Measurements from ENCODE around the gene TPRG1L.
"Not testable (repeated sequence)": the region's sequence is repeated elsewhere in the genome, so short reads cannot be mapped to it uniquely, and the experiment has no call there.

TPRG1L gene

DNA sequence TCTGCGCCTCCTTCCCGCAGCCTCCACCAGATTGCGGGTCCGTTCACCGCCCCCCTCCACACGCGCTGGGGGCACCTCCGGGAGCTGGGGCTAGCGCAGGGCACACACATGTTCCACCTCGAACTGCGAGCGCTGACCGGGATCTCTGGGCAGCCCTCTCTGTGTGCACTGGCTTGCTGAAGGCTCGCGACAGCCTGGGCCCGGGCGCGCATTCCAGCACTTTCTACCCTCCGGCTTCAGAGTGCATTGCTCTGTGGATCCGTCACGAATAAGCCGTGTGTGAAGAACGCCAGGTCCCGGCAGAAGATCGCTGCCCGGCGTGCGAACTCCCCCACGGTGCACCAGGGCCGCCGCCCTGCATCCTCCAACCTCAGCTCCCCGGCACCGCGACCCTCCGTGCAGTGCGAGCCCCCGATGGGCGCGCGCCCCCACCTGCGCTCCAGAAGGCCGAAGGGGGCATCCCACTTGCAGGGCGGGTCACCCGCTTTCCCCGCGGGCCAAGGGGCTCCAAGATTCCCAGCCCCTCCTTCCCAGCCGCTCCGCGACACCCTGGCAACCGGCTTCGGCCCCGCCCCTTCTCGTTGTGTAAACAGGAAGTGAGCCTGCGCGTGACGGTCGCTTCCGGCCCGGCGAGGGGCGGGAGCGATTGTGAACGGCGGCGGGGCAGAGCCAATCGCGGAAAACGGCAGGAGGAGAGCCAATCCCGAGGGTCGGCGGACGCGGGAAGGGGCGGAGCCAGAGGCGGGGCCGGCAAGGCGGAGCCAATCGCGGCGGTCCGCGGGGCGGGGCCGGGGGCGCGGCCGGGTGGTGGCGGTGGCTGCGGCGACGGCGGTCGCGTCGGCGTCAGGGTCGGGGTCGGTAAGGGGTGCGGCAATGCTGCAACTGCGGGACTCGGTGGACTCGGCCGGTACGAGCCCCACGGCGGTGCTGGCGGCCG lies at the start of gene TPRG1L:
Gene TPRG1L (plus strand): TSS at position 816 of the 937 bp plus-strand sequence. CDS start 58 bp downstream, at position 874.
- DNase-seq (ENCODE audit: low read depth): peak; percentile 96

DNA sequence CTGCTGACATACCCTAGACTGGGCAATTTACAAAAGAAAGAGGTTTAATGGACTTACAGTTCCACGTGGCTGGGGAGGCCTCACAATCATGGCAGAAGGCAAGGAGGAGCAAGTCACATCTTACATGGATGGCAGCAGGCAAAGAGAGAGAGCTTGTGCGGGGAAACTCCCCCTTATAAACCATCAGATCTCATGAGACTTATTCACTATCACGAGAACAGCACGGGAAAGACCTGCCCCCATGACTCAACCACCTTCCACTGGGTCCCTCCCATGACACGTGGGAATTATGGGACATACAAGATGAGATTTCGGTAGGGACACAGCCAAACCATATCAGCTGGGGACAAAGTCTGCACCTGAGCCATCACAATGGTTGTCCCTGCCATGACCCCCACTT lies 49.3 kb upstream of the TPRG1L start:
- DNase-seq (ENCODE audit: low read depth): not testable (repeated sequence)

DNA sequence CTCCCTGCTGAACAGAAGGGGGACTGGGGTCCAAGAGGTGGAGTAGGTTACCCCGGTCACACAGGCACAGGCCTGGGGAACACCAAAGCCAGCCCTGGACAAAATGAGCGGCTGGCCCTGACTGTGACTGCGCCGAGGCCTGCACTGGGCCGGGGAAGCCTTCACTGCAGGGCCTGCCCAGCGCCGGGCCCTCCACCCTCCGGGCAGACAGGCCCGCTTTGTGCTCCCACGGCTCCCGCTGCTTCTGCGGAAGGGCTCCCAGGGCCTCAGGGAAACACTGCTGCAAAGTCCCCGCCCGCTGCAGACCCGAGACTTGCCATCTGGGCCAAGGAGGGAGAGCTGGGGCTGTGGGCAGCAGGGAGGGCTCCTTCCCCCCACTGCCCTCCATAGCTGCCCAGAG lies 48.8 kb upstream of the TPRG1L start:
- no peak for DNase-seq (ENCODE audit: low read depth)

DNA sequence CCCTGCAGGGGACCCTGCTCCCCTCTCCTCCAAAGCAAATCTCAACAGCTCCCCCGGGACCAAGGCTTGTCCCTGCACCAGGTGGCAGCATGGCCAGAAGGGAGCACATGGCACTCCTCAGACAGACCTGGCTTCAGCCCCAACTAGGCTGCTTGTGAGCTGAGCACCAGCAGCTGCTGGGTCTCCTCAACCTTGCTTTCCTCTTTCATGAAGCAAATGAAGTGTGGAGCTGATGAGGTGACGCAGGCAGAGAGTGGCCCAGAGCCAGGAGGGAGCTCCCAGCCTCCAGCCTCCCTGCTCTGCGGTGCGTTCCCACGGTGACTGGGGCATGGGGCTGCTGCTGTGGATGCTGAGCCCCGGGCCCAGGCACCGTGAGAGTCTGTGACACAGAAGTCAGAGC lies 47.5 kb upstream of the TPRG1L start:
- no peak for DNase-seq (ENCODE audit: low read depth)

DNA sequence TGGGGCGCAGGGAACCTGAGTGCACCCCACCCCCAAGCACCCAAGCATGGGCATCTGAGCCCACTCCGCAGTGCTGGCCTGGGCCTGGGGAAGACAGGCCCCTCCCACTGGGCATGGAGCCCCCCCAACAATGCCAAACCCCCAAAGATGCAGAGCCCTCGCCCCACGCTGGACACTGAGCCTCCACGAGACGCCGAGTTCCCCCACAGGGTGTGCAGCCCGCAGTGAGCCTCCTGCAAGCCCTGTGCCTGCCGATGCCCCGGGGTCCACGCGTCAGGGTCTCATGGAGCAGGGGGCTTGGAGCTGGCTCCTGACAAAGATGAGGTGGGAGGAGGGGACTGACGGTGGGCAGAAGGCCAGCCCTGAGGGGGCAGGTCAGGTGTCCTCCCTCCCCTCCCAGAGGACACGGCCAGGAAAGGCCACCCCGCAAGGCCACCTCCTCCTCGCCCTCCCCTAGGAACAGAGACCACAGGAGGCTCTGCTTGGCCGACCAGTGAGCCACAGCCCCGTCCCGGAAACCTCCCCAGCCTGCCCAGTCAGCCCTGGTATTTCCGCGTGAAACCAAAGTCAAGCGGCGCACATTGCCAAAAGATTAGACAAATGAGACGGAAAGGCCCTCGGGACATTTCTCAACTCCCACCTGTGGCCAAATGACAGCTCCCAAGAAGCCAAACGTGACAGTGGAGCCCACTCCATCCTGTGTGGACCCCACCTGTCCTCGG lies 46.9 kb upstream of the TPRG1L start:
- DNase-seq (ENCODE audit: low read depth): no peak

DNA sequence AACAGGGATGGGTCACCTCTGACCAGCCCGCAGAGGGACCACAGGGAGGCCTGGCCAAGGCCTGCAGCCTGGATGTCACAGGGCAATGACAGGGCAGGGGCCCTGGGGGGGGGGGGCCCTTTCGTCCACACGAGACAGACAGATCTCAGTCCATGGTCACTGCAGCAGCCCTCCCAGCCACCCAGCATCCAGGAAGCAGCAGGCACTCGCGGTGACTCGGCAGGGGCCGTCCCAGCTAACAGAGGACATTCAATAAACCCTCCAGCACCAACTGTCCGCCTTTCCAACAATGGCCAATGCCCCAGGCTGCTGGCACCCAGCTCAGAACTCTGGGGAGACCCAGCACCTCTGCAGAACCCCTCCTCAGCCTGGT lies 46.4 kb upstream of the TPRG1L start:
- DNase-seq (ENCODE audit: low read depth): no peak

DNA sequence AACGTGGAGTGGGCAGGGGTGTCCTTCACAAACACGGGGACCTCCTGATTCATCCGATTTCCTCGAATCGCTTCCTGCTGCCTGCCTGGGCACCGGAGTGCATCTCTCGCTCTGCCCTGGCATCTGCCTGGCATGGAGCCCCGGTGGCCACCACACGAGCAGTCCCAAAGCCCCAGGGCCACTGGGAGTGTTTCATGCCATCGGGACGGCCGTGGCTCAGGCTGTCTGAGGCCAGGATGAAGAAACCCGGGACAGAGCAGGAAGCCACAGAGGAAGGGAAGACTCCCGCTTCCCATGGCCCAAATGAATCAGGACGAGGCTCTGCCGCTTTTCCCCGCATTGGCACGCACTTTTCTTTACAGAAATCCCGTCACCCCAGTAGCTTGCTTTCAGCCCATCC lies 45.9 kb upstream of the TPRG1L start:
- no peak for DNase-seq (ENCODE audit: low read depth)

DNA sequence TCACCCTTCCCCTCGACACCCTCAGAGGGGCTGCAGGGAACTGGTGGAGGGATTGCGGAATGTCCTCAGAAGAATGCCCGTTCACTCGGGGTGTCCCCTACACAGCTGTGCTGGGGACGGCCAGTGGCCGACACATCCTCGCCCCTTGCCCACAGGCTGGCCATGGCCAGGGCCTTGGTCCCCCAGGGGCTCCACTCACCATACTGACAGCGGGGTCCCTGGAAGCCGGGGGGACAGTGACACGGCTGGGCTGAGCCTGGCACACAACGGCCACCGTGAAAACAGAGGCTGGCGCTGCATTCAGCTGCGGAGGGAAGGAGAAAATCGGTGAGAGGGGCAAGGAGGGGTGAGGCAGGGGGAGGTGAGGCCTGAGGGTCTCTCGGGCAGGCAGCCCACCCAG lies 45.2 kb upstream of the TPRG1L start:
- no peak for DNase-seq (ENCODE audit: low read depth)

DNA sequence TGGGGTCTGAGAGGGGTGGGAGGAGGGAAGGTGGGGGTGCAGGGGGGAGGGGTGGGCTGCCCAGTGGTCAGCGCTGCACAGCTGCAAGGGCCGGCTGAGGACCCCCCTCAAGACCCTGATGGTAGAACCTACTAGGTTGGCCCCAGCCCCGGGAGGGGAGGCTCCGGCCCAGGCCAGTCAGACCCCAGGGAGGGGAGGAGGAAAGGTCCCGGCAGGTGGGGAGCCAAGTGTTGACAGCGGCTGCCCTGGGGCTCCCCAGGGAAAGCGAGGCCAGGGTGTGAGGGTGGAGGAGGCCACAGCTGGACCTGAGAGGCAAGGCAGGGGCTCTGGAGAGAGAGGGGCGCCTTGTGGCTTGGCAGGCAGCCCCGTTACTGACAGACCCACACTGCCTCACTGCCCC lies 44.6 kb upstream of the TPRG1L start:
- no peak for DNase-seq (ENCODE audit: low read depth)

DNA sequence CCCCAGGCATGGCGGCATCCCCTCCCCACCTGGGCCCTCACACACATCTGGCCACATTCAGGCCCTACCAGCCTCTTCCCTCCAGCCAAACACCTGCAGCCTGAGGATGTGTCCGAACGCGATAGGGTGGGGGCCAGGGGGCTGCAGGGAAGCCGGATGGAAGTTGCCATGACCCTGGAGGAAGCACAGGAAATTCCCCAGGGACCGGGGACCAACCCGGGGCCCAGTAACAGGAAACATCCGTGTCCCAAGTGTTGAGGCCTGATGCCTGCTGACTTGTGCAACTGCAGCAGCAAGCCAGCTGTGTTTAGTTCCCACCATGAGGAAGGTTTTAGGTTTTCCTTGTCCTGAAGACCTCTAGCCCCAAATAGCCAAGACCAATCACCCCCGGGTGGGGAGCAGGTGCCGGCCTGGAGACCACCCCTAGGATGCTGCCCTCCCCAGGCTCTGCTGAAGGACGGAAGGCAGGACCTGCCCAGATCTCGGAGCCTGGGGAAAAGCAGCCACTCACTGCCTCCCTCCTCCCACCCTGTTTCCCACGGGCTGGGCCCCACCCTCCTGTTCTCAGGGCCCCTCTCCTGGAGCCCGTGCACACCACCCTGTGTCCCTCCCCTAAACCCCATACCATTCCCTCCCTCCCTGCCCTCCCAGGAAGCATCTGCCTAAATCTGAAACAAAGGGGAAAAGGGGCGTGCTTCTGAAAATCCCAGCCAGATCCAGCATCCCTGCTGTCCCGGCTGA lies 43.3 kb upstream of the TPRG1L start:
- no peak for DNase-seq (ENCODE audit: low read depth)

DNA sequence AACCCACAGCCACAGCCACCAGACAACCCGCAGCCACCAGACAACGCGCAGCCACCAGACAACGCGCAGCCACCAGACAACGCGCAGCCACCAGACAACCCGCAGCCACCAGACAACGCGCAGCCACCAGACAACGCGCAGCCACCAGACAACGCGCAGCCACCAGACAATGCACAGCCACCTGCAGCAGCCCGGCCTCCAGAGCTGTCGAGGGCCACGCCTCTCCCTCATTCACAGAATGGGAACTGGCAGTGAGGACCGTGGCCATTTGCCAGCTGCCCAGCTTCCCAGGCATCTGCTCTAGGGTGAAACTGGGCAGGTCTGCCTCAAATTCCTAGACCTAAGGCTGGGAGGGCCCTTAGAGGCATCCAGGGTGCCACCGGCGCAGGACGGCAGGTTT lies 41.1 kb upstream of the TPRG1L start:
- DNase-seq (ENCODE audit: low read depth): not testable (repeated sequence)

DNA sequence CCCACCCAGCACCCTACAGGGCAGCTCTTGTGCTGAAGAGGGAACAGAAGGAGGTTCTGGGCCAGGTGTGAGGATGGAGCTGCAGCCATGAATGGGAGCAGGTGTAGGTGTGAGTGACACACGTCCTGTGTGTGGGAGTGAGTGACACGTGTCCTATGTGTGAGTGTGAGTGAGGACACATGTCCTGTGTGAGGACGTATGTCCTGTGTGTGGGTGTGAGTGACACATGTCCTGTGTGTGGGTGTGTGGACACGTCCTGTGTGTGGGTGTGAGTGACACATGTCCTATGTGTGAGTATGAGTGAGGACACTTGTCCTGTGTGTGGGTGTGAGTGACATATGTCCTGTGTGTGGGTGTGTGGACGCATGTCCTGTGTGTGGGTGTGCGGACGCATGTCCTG lies 39.9 kb upstream of the TPRG1L start:
- no peak for DNase-seq (ENCODE audit: low read depth)

DNA sequence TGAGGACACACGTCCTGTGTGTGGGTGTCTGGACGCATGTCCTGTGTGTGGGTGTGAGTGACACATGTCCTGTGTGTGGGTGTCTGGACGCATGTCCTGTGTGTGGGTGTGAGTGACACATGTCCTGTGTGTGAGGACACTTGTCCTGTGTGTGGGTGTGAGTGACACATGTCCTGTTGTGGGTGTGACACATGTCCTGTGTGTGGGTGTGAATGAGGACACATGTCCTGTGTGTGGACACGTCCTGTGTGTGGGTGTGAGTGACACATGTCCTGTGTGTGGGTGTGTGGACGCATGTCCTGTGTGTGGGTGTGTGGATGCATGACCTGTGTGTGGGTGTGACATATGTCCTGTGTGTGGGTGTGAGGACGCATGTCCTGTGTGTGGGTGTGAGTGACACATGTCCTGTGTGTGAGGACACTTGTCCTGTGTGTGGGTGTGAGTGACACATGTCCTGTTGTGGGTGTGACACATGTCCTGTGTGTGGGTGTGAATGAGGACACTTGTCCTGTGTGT lies 39.4 kb upstream of the TPRG1L start:
- DNase-seq (ENCODE audit: low read depth): not testable (repeated sequence)

DNA sequence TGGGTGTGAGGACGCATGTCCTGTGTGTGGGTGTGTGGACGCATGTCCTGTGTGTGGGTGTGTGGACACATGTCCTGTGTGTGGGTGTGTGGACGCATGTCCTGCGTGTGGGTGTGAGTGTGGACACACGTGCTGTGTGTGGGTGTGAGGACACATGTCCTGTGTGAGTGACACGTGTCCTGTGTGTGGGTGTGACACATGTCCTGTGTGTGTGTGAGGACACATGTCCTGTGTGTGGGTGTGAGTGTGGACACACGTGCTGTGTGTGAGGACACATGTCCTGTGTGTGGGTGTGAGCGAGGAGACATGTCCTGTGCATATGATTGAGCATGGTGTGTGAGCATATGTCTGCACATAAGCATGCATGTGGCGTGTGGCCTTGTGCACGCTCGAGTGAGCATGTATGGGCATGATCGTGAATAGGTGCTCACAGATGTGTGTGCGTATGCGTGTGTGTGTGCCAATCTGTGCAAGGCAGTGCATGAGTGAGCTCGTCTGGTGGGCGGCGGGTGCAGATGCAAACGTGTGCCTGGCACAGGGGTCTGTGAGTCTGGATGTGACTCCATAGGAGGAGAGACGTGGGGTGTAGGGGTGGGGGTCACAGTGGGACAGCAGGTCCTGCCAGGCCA lies 38.8 kb upstream of the TPRG1L start:
- DNase-seq (ENCODE audit: low read depth): no peak

DNA sequence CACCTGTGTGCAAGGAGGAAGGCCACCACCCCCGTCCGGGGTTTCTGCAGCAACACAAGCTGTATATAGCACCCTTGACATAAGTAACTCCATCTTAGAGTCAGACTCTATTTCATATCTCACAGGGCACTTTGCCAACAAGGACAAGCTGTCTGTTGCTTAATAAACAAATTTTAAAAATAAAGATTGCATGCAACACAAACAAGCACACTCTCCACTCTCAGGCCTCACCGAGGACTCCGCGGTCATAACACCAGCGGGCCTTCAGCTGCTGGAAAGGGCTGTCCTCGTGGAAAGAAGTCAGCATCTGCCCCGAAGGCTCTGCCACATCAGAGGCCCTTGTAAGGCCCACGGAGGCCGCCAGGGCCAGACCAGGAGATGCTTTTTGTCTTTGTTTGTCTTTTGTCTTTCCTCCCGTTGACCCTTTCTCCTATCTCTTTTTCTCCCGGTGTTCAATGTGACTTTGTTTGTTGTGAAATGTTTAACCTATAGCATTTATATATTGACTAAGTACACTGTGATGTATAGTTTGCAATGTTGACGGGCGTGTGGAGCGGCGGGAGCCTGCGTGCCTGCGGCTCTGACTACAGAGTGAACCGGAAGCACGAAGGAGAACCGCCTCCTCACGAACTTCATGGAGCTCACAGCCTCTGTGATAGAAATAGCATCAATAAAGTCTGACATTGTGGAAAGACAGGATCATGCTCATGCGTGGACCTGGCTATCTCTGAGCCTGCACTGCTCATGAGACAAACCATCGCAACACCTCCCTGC lies 37.6 kb upstream of the TPRG1L start:
- DNase-seq (ENCODE audit: low read depth): no peak

DNA sequence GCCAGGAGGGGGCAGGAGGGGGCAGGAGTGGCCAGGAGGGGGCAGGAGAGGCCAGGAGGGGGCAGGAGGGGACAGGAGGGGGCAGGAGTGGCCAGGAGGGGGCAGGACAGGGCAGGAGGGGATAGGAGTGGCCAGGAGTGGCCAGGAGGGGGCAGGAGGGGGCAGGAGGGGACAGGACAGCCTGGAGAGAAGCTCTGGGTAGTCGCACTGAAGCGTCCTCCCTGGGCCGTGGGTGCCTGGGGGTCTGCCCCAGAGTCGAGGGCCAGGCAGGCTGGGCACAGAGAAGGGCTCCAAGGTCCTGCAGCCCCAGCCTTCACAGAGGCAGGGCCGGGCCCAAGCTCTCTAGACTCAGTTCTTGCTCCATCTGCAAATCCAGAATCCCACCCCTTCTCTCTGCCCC lies 36.4 kb upstream of the TPRG1L start:
- no peak for DNase-seq (ENCODE audit: low read depth)

DNA sequence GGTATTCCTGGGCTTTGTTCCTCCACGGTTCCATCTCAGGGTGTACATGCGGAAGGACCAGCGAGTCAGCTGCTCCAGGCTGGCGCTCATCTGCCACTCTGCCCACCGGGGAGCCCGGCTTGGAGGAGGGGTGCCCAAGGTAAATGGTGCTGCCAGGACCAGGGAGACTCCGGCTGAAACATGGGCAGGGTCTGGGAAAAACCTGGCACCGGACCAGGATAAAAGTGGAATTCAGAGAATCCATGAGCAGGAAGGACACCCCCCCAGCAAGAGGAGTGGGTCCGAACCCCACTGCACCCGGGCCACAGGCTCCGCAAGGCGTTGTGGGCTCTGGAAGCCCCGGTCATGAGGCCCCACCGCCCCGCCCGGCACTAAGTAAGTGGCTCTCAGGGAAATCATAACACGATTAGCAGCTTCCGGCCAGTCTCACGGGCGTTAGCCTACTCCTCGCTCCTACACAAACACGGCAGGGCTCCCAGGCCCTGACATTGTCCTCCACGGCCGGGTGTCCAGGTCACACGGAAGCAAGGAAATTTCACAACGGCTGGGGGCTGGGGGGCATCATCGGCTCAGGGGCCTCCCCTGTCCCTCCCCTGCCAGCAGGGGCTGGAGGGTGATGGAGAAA lies 34.6 kb upstream of the TPRG1L start:
- no peak for DNase-seq (ENCODE audit: low read depth)

DNA sequence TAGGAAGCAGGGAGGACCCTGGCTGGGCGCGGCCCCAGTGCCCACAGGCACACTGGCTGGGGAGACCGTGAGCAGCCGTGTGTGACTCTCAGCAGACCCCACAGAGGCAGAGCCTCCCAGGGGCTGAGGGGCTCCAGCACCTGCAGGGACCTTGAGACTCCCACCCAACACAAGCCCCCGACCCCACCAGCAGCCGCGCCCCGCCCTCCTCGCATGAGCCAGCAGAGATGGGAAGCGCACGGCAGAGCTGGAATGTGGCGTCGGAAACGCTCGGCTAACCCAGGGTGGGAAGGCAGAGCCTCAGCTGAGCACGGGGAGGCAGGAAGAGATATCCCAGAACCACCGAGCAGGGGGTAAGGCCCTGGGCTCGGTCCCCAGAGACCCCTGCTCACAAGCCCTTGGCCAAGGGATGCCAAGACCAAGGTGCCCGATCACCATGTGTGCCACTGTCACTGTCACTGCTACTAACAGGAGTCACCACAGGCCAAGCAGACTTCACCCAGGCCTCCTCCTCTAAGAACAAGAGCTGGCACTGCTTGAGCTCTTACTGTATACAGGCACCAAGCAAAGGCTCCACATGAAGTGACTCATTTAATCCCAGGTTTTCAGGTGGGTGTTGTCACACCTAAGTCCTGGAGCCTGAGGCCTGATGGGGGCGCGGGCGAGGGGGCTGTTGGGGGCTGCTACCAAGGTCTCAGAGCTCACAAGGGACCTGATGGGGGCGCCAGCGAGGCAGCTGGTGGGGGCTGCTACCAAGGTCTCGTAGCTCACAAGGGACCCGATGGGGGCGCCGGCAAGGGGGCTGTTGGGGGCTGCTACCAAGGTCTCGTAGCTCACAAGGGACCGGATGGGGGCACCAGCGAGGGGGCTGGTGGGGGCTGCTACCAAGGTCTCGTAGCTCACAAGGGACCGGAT lies 33.6 kb upstream of the TPRG1L start:
- no peak for DNase-seq (ENCODE audit: low read depth)

DNA sequence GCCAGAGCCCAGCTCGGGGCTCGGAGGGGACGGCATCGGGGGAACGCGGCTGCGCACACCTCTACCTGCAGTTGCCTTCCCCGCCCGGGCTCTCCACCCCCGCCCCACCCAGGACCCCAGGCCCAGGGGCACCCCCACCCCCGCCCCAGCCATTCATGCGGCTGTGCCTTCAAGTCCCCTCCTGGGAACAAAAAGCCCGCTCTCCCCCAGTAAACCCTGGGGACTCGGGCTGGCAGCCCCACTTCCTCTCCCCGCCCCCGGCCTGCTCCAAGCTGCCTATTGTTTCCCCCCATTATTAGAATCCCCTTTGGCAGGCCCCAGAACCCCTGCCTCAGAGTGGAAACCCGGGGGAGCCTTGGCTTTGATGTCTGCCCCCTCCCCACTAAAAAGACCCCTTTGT lies 31.5 kb upstream of the TPRG1L start:
- no peak for DNase-seq (ENCODE audit: low read depth)

DNA sequence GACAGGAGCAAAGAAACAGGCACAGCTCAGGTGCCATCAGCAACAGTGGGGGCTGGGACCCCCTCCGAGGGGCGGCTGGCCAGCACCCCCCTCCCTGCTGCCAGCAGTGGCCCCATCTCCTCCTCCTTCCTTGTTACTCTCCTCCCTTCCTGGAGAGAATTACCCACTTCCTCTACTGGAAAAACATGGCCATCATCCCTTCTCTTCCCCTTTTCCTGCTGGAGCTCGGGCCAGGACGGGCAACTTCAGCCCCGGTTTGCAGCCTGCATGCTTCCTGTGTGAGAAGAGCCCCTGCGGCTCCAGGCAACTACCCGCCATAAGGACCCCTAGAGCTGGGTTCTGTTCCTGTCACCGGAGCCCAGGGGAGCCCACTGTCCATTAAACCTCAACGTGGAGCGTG lies 31.1 kb upstream of the TPRG1L start:
- DNase-seq (ENCODE audit: low read depth): no peak
